Smooth muscle cell (in vitro differentiated cells): Measurements from ENCODE around the gene PAPOLB. TPM values are rescaled to one million over a fixed set of nuclear protein-coding genes. Genes with fewer than 3 reads are reported as not detected.

ENCODE experiments used
- DNase-seq: peaks from one replicate; lab custom pipeline; 2025; ENCODE audit not compliant: unreplicated experiment; lab: John Stamatoyannopoulos, UW
- H2AFZ ChIP-seq: fragments of 200-600 bp; sonication (generic); 2 replicates; pipeline ENCODE4 v1.6.0; 2016; ENCODE audit warnings: antibody characterized with exemption, low read depth, mild to moderate bottlenecking
- H3F3A ChIP-seq: fragments of 200-600 bp; sonication (generic); 2 replicates; pipeline ENCODE4 v1.6.0; 2017; ENCODE audit warnings: antibody characterized with exemption, low read depth
- H3K27ac ChIP-seq: fragments of 200-600 bp; sonication (generic); 2 replicates; pipeline ENCODE4 v1.5.1; 2016; ENCODE audit warnings: low read depth, mild to moderate bottlenecking
- H3K27me3 ChIP-seq: fragments of 200-600 bp; sonication (generic); 2 replicates; pipeline ENCODE4 v1.6.1; 2016; ENCODE audit warnings: low read depth, mild to moderate bottlenecking
- H3K36me3 ChIP-seq: fragments of 200-600 bp; sonication (generic); 2 replicates; pipeline ENCODE4 v1.5.1; 2016; ENCODE audit warnings: low read depth
- H3K4me1 ChIP-seq: fragments of 200-600 bp; sonication (generic); 2 replicates; pipeline ENCODE4 v1.5.1; 2016; ENCODE audit warnings: low read depth
- H3K4me2 ChIP-seq: fragments of 200-600 bp; sonication (generic); 2 replicates; pipeline ENCODE4 v1.6.0; 2016; ENCODE audit warnings: mild to moderate bottlenecking
- H3K4me3 ChIP-seq: fragments of 200-600 bp; sonication (generic); 2 replicates; pipeline ENCODE4 v1.5.1; 2016; ENCODE audit warnings: mild to moderate bottlenecking
- H3K79me2 ChIP-seq: fragments of 200-600 bp; sonication (generic); 2 replicates; pipeline ENCODE4 v1.6.0; 2016; ENCODE audit warnings: low read depth, mild to moderate bottlenecking
- H3K9ac ChIP-seq: fragments of 200-600 bp; sonication (generic); 2 replicates; pipeline ENCODE4 v1.6.0; 2016; ENCODE audit warnings: low read depth
- H3K9me3 ChIP-seq: fragments of 200-600 bp; sonication (generic); replicated peaks from 2 replicates; pipeline ENCODE4 v1.5.1; 2016; ENCODE audit warnings: low read depth
- H4K20me1 ChIP-seq: fragments of 200-600 bp; sonication (generic); 2 replicates; pipeline ENCODE4 v1.6.0; 2016; ENCODE audit warnings: low read depth
- CTCF ChIP-seq: fragments of 200-600 bp; sonication (generic); IDR thresholded peaks from 2 replicates; pipeline ENCODE4 v1.5.1; 2017; ENCODE audit warnings: borderline replicate concordance, mild to moderate bottlenecking, antibody characterized with exemption; ENCODE audit not compliant: insufficient read depth, poor library complexity, severe bottlenecking
- WGBS: methylation state at CpG from one replicate; pipeline ENCODE4 v1.1.7; 2016; ENCODE audit warnings: low lambda C conversion rate; 5-methylcytosine and 5-hydroxymethylcytosine counted together
- polyA plus RNA-seq: library from polyadenylated mRNA; unstranded; fragments of >200 nt; fragmentation: Nextera tagmentation; extraction: Ambion mirVana; gene quantifications from 2 replicates; pipeline ENCODE4 v1.2.1, GENCODE V29; 2016
- total RNA-seq: library from RNA; depleted of rRNA; stranded (reverse); fragments of >200 nt; gene quantifications from 2 replicates; pipeline ENCODE4 v1.2.3, GENCODE V29; 2014

The PAPOLB gene
- total and polyA plus RNA-seq, 2 experiments from 2014 or later = 0.18 TPM; not detected in 1

DNA sequence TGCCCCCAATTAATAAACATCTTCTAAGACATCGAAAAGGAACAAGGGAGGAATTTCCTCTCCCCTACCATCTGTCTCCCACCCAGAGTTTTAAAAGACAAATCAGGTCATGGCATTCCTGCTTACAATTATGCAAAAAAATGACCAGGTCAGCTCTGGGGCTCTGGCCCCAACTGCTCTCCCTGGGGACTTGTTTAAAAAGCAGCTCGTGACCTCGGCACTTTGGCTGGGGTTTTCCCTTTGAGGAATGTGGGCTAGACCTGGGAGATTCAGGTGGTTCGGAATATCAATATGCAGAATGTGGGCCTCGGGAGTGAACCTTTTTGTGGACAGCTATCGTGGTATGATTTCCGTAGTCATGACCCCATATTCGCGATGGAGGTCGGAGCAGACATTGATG lies 22.3 kb upstream of the PAPOLB start:
- TF ChIP-seq CTCF = no peak
- no peak overlapping the region for H3K4me3 ChIP-seq
- H3K36me3 ChIP-seq = no peaks in the 10 kb centered on the region
- H3K9ac ChIP-seq = no peak overlapping the region
- H3K4me1 ChIP-seq = peaks cover 12% of the 10 kb centered on the region
- H3K9me3 ChIP-seq = no peaks in the 10 kb centered on the region
- no peak overlapping the region for H3K4me2 ChIP-seq
- H3K27me3 ChIP-seq = no peaks in the 10 kb centered on the region
- peaks cover 11% of the 10 kb centered on the region for H3F3A ChIP-seq
- DNase-seq = no peak
- H3K27ac ChIP-seq = no peak overlapping the region
- H4K20me1 ChIP-seq = no peaks in the 10 kb centered on the region
- H3K79me2 ChIP-seq = peaks cover 6% of the 10 kb centered on the region
- WGBS = 91% methylated on average over 10 of the region's 10 CpGs
- H2AFZ ChIP-seq = no peak overlapping the region

GRCh38 chr7:4883372-4884144 lies 21.7 kb upstream of the PAPOLB start, which contains the start of gene RADIL:
TSS of gene RADIL (minus strand) at chr7:4883716. CDS start at chr7:4878139, 5,577 bp downstream.
- no peaks in the 10 kb centered on the region for H3K36me3 ChIP-seq
- H3K4me1 ChIP-seq = peaks cover 12% of the 10 kb centered on the region
- peaks cover 6% of the 10 kb centered on the region for H3K79me2 ChIP-seq
- peaks cover 11% of the 10 kb centered on the region for H3F3A ChIP-seq
- 7% methylated on average over 42 of the region's 72 CpGs for WGBS
- no peaks in the 10 kb centered on the region for H3K9me3 ChIP-seq
- peak within 1 kb of the TSS; percentile 45 for H2AFZ ChIP-seq
- peak within 1 kb of the TSS; percentile 94 for H3K4me2 ChIP-seq
- peak within 1 kb of the TSS; percentile 87 for H3K27ac ChIP-seq
- H3K27me3 ChIP-seq = no peaks in the 10 kb centered on the region
- H3K9ac ChIP-seq = peak within 1 kb of the TSS; percentile 72
- peak within 1 kb of the TSS; percentile 53 for H3K4me3 ChIP-seq
- no peaks in the 10 kb centered on the region for H4K20me1 ChIP-seq
- TF ChIP-seq CTCF = peak; percentile 86
- peak; percentile 82 for DNase-seq

- no peak for DNase-seq
- TF ChIP-seq CTCF = no peak
- Histone ChIP-seq H4K20me1 (no peaks in the 10 kb centered on the region), H3K9me3 (no peaks in the 10 kb centered on the region), H3F3A (peaks cover 11% of the 10 kb centered on the region), H3K4me3 (peak overlapping the region; percentile 53), H3K36me3 (no peaks in the 10 kb centered on the region), H3K27me3 (no peaks in the 10 kb centered on the region), H3K79me2 (peaks cover 6% of the 10 kb centered on the region), H3K4me2 (peak overlapping the region; percentile 94), H3K4me1 (peaks cover 12% of the 10 kb centered on the region), H3K27ac (peak overlapping the region; percentile 87), H2AFZ (peak overlapping the region; percentile 45), H3K9ac (peak overlapping the region; percentile 72)
- WGBS = 2% methylated on average over 17 of the region's 36 CpGs
These were observed 21.2 kb upstream of the PAPOLB start for GRCh38 chr7:4883033-4883371.
